SW480 (cell line): ENCODE data around the gene GSTM3.

Experiments used
- DNase-seq: peaks from one replicate; pipeline ENCODE4 v3.0.0-alpha.2; 2016; ENCODE audit warnings: low spot score

GSTM3 gene

DNA sequence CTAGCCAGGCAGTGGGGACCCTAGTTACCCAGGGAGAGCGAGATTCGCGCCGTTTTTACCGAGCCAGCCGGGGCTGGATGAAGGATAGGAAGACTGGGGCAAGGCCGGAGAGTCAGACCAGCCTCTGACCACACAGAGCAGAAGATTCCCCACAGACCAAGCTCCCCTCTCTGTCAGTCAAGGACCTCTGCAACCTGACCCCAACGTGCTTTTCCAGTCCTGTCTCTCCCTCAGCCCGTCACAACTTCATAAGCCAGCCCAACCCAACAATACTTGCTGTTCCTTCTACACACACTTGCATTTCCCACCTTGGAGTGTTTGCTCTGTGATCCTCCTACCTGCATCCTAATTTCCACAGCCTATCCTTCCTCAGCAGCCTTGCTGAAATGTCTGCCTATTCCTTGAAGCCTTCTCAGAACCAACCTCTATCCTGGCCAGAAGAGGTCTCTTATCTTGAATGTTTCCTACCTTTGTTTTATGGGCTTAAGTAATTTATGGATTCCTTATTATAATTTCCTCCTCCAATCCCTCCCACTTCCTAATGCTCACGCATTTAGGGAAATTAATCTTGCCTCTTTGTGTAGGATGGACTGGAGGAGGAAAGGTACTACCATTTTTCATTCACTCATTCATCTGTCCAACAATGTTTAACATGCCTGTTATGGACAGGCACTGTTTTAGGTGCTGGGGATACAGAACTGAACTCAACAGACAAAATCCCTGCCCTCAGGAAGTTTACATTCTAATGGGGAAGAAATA lies at the start of gene GSTM3:
Gene GSTM3, minus strand, starts transcription at position 424 of the 759 bp plus-strand sequence. CDS start 751 bp downstream, outside the sequence.
- DNase-seq: no peak

DNA sequence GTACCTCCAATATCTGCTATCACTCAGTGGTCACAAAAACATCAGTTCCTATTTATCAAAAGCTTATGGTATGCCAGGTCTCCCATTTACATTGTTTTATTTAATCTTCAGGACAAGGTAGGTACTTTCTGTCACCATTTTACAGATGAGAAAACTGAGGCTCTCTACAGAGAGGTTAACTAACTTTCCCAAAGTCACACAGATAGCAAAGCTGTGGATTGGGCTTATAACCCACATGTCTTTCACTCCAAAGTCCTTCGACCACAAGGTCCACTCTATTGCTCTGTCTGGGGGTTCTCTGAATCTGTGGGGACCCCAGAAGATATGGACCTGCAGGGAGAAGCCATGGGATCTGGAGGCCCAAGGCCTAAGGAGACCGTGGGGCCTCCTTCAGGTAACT lies 49.5 kb upstream of the GSTM3 start:
- DNase-seq: no peak

DNA sequence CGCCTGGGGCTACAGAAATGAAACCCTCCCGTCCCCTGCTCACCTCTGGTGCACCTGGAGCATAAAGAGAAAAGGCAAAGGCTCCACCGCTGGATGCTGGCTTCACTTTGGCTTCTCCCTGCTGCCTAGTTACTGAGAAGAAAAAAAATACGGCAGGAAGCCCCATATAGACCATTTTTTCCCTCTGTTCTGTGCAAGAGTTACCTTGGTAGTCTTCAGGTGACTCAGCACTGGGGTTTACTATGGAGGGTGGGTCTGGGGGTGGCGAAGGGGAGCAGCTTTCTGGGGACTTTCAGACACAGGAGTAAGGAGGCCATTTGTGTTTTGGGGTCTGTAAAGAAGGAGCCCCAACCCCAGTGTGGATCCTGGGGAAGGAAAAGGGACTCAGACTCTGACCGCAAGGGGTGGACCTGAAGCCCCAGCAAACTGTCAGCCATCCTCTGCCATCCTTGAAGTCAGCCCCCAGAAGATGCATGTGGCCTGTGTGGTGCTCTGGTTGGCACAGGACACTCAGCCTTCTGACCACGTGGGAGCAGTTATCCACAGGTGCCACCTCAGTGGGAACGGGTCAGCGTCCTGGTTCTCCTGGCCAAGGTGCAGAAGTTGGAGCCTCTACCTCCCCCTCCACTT lies 48.8 kb upstream of the GSTM3 start:
- no peak for DNase-seq

DNA sequence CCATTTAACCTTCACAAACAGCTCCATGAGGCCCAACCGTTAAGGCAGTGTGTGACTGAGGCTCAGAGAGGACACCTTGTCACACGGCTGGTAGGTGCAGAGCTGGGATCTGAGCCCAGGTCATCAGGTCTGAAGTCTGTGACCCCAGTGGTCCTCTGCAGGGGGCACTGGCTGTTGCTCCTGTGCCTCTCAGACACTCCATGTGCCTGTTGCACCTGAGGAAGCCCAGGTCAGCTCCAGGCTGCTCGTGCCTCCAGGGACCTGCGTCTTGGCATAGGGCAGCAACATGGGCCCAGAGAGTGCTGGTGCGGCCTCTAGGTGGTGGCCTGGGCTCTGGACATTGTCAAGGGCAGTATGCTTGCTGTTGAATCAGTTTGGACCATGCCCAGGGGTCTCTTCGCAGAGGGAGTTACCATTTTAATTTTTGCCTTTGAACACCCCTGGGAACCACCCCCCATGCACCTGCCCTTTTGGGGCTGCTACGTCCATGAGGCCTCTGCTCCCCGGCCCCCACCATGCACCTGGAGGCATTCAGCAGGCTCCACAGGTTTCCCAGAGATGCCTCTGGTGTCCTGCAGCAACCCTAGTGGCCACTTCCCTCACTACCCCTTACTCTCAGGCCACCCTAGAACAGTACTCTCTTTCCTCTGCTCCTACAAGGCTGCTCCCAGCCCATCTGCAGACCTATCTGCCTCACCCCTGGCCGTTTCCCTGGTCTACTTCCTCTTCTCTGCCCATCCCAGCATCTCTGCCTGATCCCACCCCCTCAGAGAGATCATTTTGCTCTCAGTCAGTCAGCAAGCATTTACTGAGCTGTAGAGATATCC lies 48.1 kb upstream of the GSTM3 start:
- no peak for DNase-seq

DNA sequence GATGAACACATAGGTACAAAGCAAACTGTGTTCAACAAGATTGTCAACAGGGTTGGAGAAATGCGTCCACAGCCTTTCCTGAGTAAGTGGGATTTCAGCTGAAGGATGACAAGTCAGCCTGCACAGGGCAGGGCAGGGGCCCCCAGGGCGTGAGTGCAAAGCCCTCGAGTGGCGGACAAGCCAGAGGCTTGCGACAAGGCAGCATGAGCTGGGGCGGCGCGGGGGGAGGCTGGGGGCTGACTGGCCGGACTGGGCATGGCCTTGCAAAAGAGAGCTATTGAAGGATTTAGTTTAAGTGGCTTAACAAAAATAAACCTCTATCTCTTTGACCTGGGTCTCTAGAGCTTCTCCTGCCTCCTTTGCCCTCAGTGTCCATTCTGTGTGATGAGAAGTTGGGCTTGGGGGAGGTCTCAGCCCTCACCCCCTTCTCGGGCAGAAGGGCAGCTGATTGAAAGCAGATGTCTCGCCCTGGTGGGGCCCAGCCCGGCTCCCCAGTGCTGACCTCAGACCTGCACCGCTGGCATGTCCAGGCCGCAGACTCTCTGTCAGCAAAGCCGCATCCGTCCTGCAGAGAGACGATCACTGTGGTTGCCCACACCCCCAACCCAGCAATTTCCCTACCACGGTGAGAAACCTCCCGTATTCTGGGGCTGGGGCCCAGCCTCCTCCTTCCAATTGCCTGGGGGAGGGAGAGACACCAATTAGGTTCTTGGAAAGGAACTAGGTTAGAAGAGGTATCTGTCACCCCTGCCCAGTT lies 47.2 kb upstream of the GSTM3 start:
- DNase-seq: no peak

DNA sequence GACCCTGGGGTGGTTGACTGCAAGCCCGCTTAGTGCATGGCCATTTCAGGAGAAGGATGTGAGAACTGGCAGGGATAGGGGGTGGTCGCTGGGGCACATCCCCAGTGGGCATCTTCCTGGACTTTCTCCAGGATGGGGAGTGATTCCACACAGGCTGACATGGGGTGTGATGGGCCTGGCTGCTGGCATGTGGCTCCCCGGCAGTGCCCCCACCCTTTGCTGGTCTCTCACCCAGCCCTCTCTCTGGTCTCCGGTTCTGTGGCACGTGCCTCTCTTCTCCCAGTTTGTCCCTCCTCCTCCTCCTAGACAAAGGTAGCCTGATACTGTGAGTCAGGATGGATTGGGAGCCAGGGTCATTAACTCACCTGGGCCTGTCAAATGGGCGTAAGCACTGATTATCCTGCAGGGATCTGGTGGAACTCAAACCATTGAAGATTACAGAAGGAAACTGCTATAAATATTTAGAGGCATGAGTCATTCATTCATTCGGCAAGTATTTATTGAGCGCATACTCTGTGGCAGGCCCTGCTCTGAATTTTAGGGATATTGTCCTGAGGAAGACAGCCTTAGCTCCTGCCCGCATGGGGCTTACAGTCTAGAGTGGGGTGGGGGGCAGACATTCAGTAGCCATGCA lies 46.5 kb upstream of the GSTM3 start:
- no peak for DNase-seq

DNA sequence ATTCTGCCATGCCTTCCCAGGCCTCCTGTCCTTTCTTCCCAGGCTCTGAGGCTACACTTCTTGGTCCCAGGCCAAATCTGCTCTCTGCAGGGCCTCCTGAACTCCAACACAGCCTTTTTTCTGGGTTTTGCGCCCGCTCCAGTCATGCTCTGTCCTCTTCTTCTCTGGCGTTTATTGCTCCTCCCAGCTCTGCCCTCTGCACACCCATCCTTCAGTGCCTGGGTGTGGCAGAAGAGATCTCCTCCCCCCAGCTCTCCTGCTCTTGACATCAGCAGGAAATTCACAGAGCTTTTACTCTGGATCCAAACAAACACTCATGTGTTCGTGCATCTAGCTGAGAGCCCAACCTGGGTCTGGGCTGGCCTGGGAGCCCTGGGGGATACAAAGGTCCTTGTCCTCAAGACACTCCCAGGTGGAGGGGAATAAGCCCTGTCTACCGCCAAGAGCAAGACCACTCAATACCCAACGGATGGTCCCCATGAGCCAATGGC lies 45.7 kb upstream of the GSTM3 start:
- DNase-seq: no peak

DNA sequence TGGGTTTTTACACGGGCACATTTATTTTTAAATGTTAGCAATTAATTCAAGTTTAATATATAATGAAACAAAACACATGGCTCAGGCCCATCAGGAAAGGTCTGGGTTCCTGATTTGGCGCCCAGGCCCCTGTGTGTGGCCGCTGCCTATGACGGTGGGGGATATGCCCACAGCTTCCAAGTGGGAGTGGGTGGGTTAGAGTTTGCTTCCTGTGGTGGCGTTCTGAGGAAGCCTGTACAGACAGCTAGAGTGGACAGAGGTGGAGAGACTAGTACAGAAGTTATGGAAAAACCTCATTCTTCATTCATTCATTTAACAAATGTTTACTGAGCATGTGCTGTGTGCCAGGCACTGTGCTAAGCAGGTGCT lies 45.3 kb upstream of the GSTM3 start:
- no peak for DNase-seq

DNA sequence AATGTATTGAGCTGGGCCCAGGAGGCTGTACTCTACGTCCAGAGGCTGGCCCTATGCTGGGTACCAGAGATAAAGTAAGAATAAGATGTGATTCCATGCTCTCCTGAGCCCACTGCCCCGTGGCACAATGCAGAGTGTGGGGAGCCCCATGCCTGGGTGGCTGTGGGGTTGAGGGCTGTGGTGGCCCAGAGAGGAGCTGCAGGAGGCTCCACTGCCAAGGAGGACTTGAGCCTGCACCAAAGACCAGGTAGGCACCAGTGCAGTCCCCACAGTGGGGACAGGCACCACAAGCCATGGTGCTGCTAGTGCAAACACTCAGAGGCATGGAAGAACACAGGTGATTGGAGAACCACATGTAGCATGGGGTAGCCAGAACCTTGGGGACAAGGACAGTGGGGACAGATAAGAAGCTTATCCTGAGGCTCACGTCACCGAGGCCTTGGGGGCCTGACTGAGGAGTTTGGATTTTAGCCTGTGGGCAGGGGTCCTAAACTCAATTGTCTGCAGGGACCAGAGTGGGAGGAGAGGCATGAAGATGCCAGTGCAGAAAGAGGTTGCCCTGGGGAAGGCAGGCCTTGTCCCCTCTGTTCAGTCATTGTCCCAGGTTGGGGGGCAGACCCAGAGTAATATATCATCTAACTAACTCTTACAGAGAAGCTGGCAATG lies 44.7 kb upstream of the GSTM3 start:
- DNase-seq: no peak

DNA sequence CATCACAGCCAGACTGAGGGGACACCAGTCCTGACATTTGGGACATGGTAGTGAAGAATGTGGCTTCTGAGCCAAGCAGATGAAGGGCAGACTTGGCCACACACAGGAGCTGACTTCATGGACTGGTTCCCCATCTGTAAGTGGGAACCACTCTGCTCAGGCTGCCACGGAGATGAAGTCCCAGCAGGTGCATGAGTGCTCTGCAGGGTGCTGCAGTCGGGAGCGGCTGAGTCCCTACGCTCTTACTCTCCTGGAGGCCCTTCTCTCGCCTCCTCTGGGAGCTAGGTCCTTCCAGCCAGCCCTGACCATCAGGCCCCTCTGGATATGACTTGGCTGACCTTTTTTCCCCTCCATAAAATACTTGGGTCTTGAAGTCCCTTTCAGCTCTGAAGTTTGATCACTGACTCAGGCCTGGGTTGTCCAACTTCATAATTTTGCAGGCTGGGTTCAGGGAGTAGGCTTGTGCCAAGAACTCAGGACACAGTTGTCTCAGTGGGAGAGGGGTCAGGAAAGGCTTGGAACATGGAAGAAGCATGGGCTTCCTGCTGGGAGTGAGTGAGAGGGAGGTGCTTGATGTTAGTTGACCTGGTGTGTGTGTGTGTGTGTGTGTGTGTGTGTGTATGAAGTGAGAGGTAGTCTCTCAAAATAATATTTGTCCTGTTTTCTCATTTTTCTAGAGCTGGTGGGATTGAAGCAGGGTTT lies 43.9 kb upstream of the GSTM3 start:
- DNase-seq: no peak

DNA sequence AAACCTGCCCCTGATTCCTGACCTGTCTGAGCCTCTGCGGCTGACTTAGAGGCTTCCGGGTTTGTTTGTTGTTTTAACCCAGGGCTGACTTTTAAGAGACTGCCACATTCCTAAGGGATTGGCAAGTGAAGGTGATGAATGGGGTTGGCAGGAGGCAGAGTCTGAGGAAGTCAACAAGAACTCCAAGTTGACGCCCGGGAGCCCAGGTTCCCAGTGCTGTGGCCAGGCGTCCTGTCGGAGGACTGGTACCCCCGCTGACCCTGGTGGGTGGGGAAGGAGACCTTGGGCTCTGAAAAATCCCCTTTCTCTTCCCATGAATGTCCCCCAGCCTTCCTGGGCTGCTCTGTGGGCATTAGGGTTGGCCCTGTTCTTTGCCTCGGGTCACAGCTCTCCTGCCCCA lies 42.6 kb upstream of the GSTM3 start:
- peak; percentile 35 for DNase-seq

DNA sequence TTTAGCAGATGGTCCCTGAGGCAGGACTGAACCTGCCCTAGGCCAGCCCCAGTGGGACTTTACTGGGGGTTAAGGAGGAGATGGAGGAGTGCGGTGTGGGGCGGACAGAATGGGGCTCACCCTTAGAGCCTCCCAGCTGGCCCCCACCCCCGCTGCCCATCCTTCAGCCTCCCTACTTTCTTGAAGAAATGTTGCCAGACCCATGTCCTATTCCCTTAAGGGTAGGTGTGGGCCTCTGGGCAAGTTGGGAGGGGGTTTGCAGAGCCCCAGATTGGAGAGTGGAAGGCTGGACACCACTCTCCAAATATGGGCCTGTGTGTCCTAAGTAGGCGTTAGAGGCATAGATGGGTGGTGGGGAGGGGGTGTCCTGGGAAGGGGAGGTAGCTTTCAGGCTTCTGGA lies 42.1 kb upstream of the GSTM3 start:
- DNase-seq: no peak

DNA sequence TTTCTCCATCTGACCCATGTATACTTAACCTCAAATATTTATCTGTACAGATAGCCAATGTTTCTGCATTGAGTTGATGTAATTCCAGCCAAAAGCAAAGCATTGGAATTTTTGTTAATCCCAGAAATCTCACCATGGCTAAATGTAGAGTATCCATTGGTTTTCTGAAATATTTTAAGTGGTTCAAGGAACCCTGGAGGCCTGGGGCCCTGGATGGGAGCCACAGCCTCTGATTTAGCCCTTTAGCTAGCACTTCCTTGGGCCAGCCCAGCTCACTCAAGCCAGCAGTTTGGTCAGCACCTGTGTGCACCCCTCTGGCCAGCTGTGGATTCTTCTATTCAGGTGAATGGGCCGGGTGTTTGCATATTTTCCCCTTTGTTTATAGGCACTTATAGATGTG lies 41.7 kb upstream of the GSTM3 start:
- no peak for DNase-seq

DNA sequence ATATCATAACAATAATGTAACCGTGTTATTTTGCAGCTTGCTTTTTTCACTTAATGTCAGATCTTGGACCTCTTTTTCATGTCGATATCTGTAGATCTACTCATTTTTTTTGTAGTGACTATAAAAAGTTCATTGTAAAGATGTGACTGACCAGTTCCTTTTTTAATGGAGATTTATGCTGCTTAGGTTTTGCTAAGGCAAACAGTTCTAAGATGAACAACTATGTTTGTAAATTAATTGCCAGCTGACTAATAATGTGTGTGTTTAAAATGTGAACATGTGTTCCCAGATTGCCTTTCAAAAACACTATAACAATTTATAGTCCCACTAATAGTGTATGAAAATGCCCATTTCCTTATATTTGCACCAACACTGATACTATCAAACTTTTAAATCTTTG lies 41.0 kb upstream of the GSTM3 start:
- no peak for DNase-seq

DNA sequence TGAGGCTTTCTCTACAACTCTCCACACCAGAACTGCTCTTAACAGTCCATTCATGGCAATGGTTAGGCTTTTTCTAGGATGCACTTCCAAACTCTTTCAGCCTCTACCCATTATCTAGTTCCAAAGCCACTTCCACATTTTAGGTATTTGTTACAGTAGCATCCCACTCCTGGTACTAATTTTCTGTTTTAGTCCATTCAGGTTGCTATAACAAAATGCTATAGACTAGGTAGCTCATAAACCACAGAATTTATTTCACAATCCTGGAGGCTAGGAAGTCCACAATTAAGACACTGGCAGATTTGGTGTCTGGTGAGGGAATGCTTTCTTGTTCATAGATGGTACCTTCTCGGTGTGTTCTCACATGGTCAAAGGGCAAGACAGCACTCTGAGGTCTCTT lies 40.1 kb upstream of the GSTM3 start:
- no peak for DNase-seq

DNA sequence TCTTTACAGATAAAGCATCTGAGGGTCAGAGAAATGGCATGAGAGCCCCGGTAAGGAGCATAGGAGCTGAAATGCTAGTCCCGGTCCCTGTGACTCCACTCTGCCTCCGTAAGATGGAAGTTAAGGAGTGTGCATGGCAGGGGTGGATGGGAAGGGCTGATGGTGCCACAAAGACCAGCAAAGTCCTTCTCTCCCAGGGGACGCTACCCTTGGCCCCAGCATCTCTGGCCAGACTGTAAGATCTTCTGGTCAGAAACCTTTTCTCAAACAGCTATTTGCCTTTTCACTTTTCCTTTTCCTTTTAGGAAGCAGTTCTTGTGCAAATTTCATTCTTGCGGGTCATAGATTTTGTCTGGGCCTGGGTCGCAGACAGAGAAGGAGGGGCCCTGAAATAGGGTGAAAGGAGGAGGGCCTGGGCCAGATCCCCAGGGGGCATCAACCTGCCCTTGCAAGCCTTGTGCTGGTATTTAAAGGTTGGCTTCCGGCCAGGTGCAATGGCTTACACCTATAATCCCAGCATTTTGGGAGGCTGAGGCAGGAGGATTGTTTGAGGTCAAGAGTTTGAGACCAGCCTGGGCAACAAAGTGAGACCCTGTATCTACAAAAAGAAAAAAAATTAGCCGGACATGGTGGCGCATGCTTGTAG lies 37.3 kb upstream of the GSTM3 start:
- DNase-seq: no peak

DNA sequence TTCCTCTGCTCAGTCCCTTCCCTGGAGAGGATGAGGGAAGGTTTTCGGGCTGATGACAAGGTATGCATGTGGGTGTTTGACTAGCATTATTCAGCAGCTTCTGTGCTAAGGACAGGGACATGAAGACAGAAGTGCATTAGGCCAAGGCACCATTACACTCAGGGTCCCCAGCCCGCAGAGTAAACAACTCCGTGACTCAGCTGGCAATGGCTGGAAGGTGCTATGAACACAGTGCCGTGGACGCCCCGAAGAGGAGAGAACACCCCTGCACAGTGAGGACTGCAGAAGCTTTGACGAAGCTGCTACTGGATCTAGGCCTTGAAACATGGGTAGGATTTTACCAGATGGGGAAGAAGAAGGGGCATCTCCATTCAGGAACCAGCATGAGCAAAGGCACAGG lies 36.6 kb upstream of the GSTM3 start:
- DNase-seq: no peak

DNA sequence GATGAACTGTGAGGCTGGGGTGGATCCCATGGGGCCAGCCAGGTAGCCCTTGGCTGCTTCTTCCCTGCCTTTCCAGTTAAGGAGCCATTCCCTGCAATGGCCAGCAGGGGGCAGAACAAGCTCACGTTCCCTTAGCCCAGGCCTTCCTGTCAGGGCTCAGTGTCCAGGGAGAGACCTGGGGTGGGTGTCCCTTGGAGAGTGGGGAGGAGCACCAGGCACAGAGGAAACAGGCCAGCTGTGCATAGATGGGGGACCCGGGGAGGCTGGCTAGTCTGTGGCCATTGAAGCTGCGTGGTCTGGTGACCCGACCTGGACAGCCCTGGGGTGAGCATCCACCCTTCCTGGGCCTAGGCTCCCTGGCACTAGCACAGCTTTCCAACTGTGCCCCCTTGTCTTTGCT lies 36.1 kb upstream of the GSTM3 start:
- peak; percentile 71 for DNase-seq

DNA sequence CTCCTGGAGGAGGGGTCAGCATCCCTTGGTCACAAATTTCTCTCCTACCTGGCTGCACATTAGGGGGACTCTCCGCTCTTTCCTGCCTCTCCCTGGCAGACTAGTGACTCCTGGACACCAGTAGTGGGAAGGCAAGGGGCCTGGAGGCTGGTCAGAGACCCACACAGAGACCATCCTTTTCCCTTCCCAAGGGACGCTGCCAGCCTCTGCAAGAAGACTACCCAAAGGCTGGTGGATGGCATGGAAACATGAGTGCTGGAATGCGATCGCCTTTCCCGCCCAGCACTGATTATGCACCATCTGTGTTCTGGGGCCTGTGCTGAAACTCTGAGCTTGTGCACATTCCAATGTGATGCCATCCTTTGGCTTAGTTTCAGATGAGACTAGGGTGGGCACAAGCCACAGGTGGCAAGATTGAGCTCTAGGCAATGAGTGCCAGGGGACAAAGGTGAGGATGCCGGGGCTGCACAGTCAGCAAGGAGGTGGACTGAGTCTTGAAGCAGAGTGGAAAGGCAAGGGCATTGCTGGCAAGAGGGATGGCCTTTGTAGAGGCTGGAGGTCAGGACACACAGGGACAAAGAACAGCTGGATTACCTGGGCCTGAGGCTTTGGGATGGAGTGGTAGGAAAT lies 35.5 kb upstream of the GSTM3 start:
- DNase-seq: no peak

DNA sequence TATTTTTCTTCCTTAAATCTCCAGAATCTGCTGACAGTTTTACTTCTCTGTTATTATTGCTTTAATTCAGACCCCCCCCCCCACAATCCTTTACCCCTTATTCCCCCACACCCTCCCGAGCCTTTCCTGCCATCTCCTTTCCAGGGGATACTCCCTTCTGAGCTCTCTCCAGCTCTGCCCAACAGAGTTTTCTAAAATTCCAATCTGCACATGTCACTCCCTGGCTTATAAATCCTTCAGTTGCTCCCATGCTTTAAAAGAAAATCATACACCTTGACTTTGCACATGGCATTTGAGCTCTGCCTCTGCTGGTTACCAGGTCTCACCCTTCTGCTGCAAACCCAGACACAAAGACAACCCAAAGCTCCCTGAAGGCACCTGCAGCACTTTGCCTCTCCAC lies 34.6 kb upstream of the GSTM3 start:
- no peak for DNase-seq
